ENCODE results near the gene SUB1.

GRCh38 chr5:32581010-32581785 is 4.2 kb upstream of the SUB1 start:
- TF ChIP-seq EZH2 (IDR thresholded peaks at IDR 0.05; ENCODE audit: low read length) (no peak), CTCF (optimal IDR thresholded peaks at IDR 0.05 in 1 of 3, IDR thresholded peaks at IDR 0.05 in 1 of 3, conservative IDR thresholded peaks at IDR 0.05 in 1 of 3; ENCODE audit: extremely low read depth in 1 of 3, insufficient read depth in 2 of 3, low read length in 3 of 3) (no peak)

Measured in keratinocyte (primary cell).